ENCODE results near the gene HOXA1.
"Not testable (repeated sequence)": the region's sequence is repeated elsewhere in the genome, so short reads cannot be mapped to it uniquely, and the experiment has no call there.

Gene HOXA1

GRCh38 chr7:27051451-27051850 lies 44.3 kb downstream of the HOXA1 start:
- Histone ChIP-seq H3K27me3 (replicated peaks) (no peaks in the 10 kb centered on the region), H3K27ac (no peak overlapping the region), H3K36me3 (replicated peaks) (no peaks in the 10 kb centered on the region), H3K4me3 (ENCODE audit: low read depth, low read length) (no peak overlapping the region)
- no peak for DNase-seq
- in situ Hi-C loops (cut with HindIII; ENCODE audit: low pct_ligation_motif_present, low sequenced_read_pairs): no loop called here
- TF ChIP-seq, protein P1, sequence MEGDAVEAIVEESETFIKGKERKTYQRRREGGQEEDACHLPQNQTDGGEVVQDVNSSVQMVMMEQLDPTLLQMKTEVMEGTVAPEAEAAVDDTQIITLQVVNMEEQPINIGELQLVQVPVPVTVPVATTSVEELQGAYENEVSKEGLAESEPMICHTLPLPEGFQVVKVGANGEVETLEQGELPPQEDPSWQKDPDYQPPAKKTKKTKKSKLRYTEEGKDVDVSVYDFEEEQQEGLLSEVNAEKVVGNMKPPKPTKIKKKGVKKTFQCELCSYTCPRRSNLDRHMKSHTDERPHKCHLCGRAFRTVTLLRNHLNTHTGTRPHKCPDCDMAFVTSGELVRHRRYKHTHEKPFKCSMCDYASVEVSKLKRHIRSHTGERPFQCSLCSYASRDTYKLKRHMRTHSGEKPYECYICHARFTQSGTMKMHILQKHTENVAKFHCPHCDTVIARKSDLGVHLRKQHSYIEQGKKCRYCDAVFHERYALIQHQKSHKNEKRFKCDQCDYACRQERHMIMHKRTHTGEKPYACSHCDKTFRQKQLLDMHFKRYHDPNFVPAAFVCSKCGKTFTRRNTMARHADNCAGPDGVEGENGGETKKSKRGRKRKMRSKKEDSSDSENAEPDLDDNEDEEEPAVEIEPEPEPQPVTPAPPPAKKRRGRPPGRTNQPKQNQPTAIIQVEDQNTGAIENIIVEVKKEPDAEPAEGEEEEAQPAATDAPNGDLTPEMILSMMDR (IDR thresholded peaks at IDR 0.05; ENCODE audit: low read depth, low read length, missing control alignments): no peak

- TF ChIP-seq, protein P1 (IDR thresholded peaks at IDR 0.05; ENCODE audit: low read depth, low read length, missing control alignments): no peak
- Histone ChIP-seq H3K27ac (no peak overlapping the region), H3K36me3 (replicated peaks) (no peaks in the 10 kb centered on the region), H3K27me3 (replicated peaks) (no peaks in the 10 kb centered on the region), H3K4me3 (ENCODE audit: low read depth, low read length) (no peak overlapping the region)
- no peak for DNase-seq
- in situ Hi-C loops (cut with HindIII; ENCODE audit: low pct_ligation_motif_present, low sequenced_read_pairs): no loop called here
These were observed 47.4 kb downstream of the HOXA1 start for GRCh38 chr7:27048438-27048837.

GRCh38 chr7:27046854-27047549 lies 48.8 kb downstream of the HOXA1 start:
- TF ChIP-seq, protein P1 (IDR thresholded peaks at IDR 0.05; ENCODE audit: low read depth, low read length, missing control alignments): no peak
- H3K27me3 ChIP-seq (replicated peaks): no peaks in the 10 kb centered on the region
- H3K27ac ChIP-seq: peak overlapping the region; percentile 38
- in situ Hi-C loops (cut with HindIII; ENCODE audit: low pct_ligation_motif_present, low sequenced_read_pairs): no loop called here
- no peaks in the 10 kb centered on the region for H3K36me3 ChIP-seq (replicated peaks)
- DNase-seq: peak; percentile 78
- H3K4me3 ChIP-seq (ENCODE audit: low read depth, low read length): no peak overlapping the region

DNA sequence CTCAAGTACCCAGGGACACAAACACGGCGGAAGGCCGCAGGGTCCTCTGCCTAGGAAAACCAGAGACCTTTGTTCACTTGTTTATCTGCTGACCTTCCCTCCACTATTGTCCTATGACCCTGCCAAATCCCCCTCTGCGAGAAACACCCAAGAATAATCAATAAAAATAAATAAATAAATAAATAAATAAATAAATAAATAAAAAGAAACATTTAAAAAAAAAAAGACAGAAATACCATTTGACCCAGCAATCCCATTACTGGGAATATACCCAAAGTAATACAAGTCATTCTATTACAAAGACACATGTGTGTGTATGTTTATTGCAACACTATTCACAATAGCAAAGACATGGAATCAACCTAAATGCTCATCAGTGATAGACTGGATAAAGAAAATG lies 49.8 kb downstream of the HOXA1 start:
- in situ Hi-C loops (cut with HindIII; ENCODE audit: low pct_ligation_motif_present, low sequenced_read_pairs); H3K27ac ChIP-seq; H3K36me3 ChIP-seq (replicated peaks); DNase-seq; H3K4me3 ChIP-seq (ENCODE audit: low read depth, low read length); H3K27me3 ChIP-seq (replicated peaks): not testable (repeated sequence)

DNA sequence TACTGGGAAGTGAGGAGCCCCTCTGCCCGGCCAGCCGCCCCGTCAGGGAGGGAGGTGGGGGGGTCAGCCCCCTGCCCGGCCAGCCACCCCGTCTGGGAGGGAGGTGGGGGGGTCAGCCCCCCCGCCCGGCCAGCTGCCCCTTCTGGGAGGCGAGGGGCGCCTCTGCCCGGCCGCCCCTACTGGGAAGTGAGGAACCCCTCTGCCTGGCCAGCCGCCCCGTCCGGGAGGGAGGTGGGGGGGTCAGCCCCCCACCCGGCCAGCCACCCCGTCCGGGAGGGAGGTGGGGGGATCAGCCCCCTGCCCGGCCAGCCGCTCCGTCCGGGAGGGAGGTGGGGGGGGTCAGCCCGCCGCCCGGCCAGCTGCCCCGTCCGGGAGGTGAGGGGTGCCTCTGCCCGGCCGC lies 50.7 kb downstream of the HOXA1 start:
- in situ Hi-C loops (cut with HindIII; ENCODE audit: low pct_ligation_motif_present, low sequenced_read_pairs); H3K27me3 ChIP-seq (replicated peaks); H3K4me3 ChIP-seq (ENCODE audit: low read depth, low read length); H3K36me3 ChIP-seq (replicated peaks); H3K27ac ChIP-seq; DNase-seq: not testable (repeated sequence)
